C4-2B (cell line): ENCODE results near the gene TSFM.
"Not testable (repeated sequence)": the region's sequence is repeated elsewhere in the genome, so short reads cannot be mapped to it uniquely, and the experiment has no call there.

Experiments used
- H3K27ac ChIP-seq: fragments of 450-650 bp; 2 replicates; pipeline ENCODE4 v1.5.1; 2017
- CTCF ChIP-seq: fragments of 450-650 bp; conservative IDR thresholded peaks from 2 replicates; pipeline ENCODE4 v1.5.1; 2017; ENCODE audit warnings: mild to moderate bottlenecking
- ZFX ChIP-seq: fragments of 450-650 bp; IDR thresholded peaks from 2 replicates; pipeline ENCODE4 v1.6.1; 2017

The TSFM gene

GRCh38 chr12:57771873-57772428, 10.6 kb upstream of the TSFM start, which contains the start of gene METTL1:
Gene METTL1, minus strand, starts transcription at chr12:57772105. Its CDS starts 22 bp downstream, at chr12:57772083.
- TF ChIP-seq ZFX (peak; percentile 67), CTCF (no peak)
- peak within 1 kb of the TSS; percentile 97 for H3K27ac ChIP-seq

GRCh38 chr12:57772429-57773322, 9.9 kb upstream of the TSFM start, which contains the start of gene EEF1AKMT3:
Gene EEF1AKMT3, plus strand, starts transcription at chr12:57772614. Its CDS starts 111 bp downstream, at chr12:57772725.
- TF ChIP-seq CTCF (no peak), ZFX (peak; percentile 60; the same call in 1 of the 2 replicates)
- peak within 1 kb of the TSS; percentile 97 for H3K27ac ChIP-seq

GRCh38 chr12:57774634-57775033, 8.0 kb upstream of the TSFM start:
- not testable (repeated sequence) for H3K27ac ChIP-seq

GRCh38 chr12:57775044-57775443, 7.5 kb upstream of the TSFM start:
- TF ChIP-seq ZFX = no peak
- no peak for TF ChIP-seq CTCF
- no peak overlapping the region for H3K27ac ChIP-seq

- no peak; the same call in 1 of the 2 replicates for TF ChIP-seq CTCF
- TF ChIP-seq ZFX = no peak
- no peak overlapping the region for H3K27ac ChIP-seq
Observed at GRCh38 chr12:57775563-57776246, 6.9 kb upstream of the TSFM start.

- TF ChIP-seq CTCF (no peak; the same call in 1 of the 2 replicates), ZFX (no peak)
- H3K27ac ChIP-seq = no peak overlapping the region
Observed at GRCh38 chr12:57776247-57776587, 6.4 kb upstream of the TSFM start.

GRCh38 chr12:57777367-57777766, 5.2 kb upstream of the TSFM start:
- no peak for TF ChIP-seq CTCF
- TF ChIP-seq ZFX = no peak
- no peak overlapping the region for H3K27ac ChIP-seq
